Measurements from ENCODE around the gene FAM234B. TPM values are rescaled to one million over a fixed set of nuclear protein-coding genes. Genes with fewer than 3 reads are reported as not detected.

Gene FAM234B
- total and polyA plus RNA-seq, 2 experiments from 2014 or later, result 9.5 to 21.1 TPM

Other genes starting within 250 kb of the FAM234B start
- 90.8 and 98.0 TPM in 2 replicates for gene DDX47, start 231.0 kb upstream of the FAM234B start, total RNA-seq (2014; rRNA removed; shearing (Covaris generic))
- gene DDX47, start 231.0 kb upstream of the FAM234B start, polyA plus RNA-seq (2016; fragmentation: Nextera tagmentation; extraction: Ambion mirVana), result 41.6 and 54.0 TPM in 2 replicates
- 0.38 and 1.0 TPM in 2 replicates for gene GPRC5A, start 152.8 kb upstream of the FAM234B start, total RNA-seq (2014; rRNA removed; shearing (Covaris generic))
- 0.16 and 0.21 TPM in 2 replicates for gene GPRC5A, start 152.8 kb upstream of the FAM234B start, polyA plus RNA-seq (2016; fragmentation: Nextera tagmentation; extraction: Ambion mirVana)
- gene GPRC5D, start 92.2 kb upstream of the FAM234B start, total RNA-seq (2014; rRNA removed; shearing (Covaris generic)), result not detected in 2 replicates
- not detected in 2 replicates for gene GPRC5D, start 92.2 kb upstream of the FAM234B start, polyA plus RNA-seq (2016; fragmentation: Nextera tagmentation; extraction: Ambion mirVana)
- 25.2 and 33.9 TPM in 2 replicates for gene HEBP1, start 44.1 kb upstream of the FAM234B start, total RNA-seq (2014; rRNA removed; shearing (Covaris generic))
- gene HEBP1, start 44.1 kb upstream of the FAM234B start, polyA plus RNA-seq (2016; fragmentation: Nextera tagmentation; extraction: Ambion mirVana), result 45.1 and 46.8 TPM in 2 replicates
- 0.17 and 1.0 TPM in 2 replicates for gene GSG1, start 59.3 kb downstream of the FAM234B start, total RNA-seq (2014; rRNA removed; shearing (Covaris generic))
- gene GSG1, start 59.3 kb downstream of the FAM234B start, polyA plus RNA-seq (2016; fragmentation: Nextera tagmentation; extraction: Ambion mirVana), result 0.63 and 1.5 TPM in 2 replicates
- 0.07 TPM in 1 of 2 replicates, not detected in the other for gene EMP1, start 152.3 kb downstream of the FAM234B start, total RNA-seq (2014; rRNA removed; shearing (Covaris generic))
- 0.39 and 1.1 TPM in 2 replicates for gene EMP1, start 152.3 kb downstream of the FAM234B start, polyA plus RNA-seq (2016; fragmentation: Nextera tagmentation; extraction: Ambion mirVana)

Measured in GM23338 (cell line).